Body of pancreas (tissue), 4 donors: ENCODE data around the gene LTA. TPM values are rescaled to one million over a fixed set of nuclear protein-coding genes. Genes with fewer than 3 reads are reported as not detected.

Experiments
- ATAC-seq: fragments of 150-250 bp; one replicate; pipeline ENCODE4 v1.9.1; 2016
- DNase-seq, 4 donors: peaks; one replicate each; pipeline ENCODE4 v3.0.0-alpha.2; 2019
- H3K27ac ChIP-seq, 4 donors: fragments of 200-600 bp; sonication (generic); 1 replicate in 3 of 4; 2 replicates in 1 of 4; pipeline versions ENCODE4 v1.5.1 to v1.6.1; 2016 to 2019; ENCODE audit warnings: mild to moderate bottlenecking in 1 of 4, mixed read lengths in 1 of 4, moderate library complexity in 1 of 4
- H3K27me3 ChIP-seq, 2 donors: fragments of 200-600 bp; sonication (generic); one replicate each; pipeline ENCODE4 v1.6.0; 2016; ENCODE audit warnings: mild to moderate bottlenecking in 1 of 2
- H3K36me3 ChIP-seq, 2 donors: fragments of 200-600 bp; sonication (generic); replicated peaks in 1 of 2; 2 replicates each; pipeline ENCODE4 v1.5.1; 2016; ENCODE audit warnings: low read depth in 2 of 2; ENCODE audit not compliant: insufficient read depth in 1 of 2
- H3K4me1 ChIP-seq: fragments of 200-600 bp; sonication (generic); one replicate; pipeline ENCODE4 v1.6.0; 2016
- H3K4me3 ChIP-seq, 2 donors: fragments of 200-600 bp; sonication (generic); 1 replicate in 1 of 2; 2 replicates in 1 of 2; pipeline ENCODE4 v1.5.1; 2016 to 2019
- H3K9me3 ChIP-seq, 3 donors: fragments of 200-600 bp; sonication (generic); 1 replicate in 2 of 3; 2 replicates in 1 of 3; pipeline ENCODE4 v1.5.1; 2016
- POLR2A ChIP-seq, 3 donors: fragments of 450-650 bp; IDR thresholded peaks; one replicate each; pipeline ENCODE4 v1.6.1; 2016; ENCODE audit warnings: antibody characterized with exemption in 3 of 3, mild to moderate bottlenecking in 2 of 3
- WGBS, 2 donors: methylation state at CpG; one replicate each; pipeline ENCODE4 v1.1.5; 2017; 5-methylcytosine and 5-hydroxymethylcytosine counted together
- intact Hi-C: fragments of 100-400 bp; cut with DNase I; formaldehyde crosslinking; loops from one replicate; pipeline ENCODE4 v1.15.1; 2023
- total RNA-seq, 2 donors: library from RNA; depleted of rRNA; stranded (reverse); fragments of >200 nt; gene quantifications; one replicate each; pipeline ENCODE4 v1.1.0, GENCODE V29; 2016
- TF ChIP-seq, protein P1 (sequence below), 7 experiments: fragments of 450-650 bp in 4 of 7; fragments of 200-600 bp in 3 of 7; sonication (generic) in 3 of 7; IDR thresholded peaks; one replicate each; pipeline ENCODE4 v1.5.1; 2016 to 2019; ENCODE audit warnings: antibody characterized with exemption in 7 of 7

Gene LTA
- total RNA-seq, 2 donors from 2014 or later: not detected

DNA sequence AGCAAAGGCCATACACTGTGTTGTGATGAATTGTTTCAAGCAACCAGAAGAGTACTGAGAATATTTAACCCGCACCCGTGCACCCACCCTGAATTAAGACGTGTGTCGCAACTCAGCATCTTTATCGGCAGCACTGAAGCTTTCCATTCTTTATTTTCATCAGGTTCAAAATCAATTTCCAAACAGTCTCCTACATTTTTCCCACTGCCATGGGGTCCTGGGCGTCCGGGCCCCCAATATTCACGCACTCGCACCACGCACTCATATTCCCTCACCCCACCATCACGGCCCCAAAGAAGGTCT, 8.3 kb downstream of the LTA start:
- DNase-seq: no peak
- intact Hi-C loops: no loop called here

DNA sequence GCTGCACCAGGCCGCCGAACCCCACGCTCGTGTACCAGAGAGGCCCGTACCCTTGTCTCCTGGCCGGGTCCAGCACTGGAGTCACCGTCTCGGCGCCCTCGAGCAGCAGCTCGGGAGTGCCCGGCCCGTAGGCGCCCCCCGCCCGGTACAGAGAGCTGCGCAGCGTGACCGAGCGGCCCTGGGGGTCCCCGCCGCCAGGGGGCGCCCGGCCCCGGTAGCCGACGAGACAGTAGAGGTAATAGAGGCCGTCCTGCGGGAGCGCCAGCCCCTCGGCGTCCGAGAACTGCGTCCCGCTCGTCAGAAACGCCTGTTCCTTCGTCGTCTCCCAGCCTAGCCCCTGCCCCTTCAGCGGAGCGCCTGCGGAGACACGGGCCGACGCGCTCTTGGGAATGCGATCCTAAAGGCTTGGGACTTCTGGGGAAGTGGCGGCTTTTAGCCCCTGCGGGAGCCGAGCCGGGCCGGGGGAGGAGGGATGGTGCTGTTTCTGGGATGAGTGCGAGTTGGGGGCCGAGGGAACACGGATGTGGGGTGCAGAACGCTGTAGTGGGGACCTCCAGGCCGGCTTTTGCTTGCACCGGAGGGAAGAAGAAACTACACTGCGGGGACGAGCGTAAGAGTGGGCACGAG, 8.8 kb downstream of the LTA start:
- Histone ChIP-seq H3K36me3 (no peaks in the 10 kb centered on the region), H3K4me1 (peaks cover 40% of the 10 kb centered on the region), H3K27me3 (no peaks in the 10 kb centered on the region), H3K9me3 (no peaks in the 10 kb centered on the region), H3K4me3 (peak overlapping the region; percentile 48 to 57), H3K27ac (peak overlapping the region in 3 of 4 donors; percentile 56 to 73 (median 62))
- DNase-seq (peak; percentile 86 to 90 (median 88)), ATAC-seq (peak; percentile 92)
- WGBS, 2 donors: 0% methylated on average over 22 to 48 of the region's 62 CpGs
- peak in 2 of 3 donors; percentile 64 to 65 for TF ChIP-seq POLR2A (IDR thresholded peaks at IDR 0.05)
- TF ChIP-seq, protein P1, sequence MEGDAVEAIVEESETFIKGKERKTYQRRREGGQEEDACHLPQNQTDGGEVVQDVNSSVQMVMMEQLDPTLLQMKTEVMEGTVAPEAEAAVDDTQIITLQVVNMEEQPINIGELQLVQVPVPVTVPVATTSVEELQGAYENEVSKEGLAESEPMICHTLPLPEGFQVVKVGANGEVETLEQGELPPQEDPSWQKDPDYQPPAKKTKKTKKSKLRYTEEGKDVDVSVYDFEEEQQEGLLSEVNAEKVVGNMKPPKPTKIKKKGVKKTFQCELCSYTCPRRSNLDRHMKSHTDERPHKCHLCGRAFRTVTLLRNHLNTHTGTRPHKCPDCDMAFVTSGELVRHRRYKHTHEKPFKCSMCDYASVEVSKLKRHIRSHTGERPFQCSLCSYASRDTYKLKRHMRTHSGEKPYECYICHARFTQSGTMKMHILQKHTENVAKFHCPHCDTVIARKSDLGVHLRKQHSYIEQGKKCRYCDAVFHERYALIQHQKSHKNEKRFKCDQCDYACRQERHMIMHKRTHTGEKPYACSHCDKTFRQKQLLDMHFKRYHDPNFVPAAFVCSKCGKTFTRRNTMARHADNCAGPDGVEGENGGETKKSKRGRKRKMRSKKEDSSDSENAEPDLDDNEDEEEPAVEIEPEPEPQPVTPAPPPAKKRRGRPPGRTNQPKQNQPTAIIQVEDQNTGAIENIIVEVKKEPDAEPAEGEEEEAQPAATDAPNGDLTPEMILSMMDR (IDR thresholded peaks at IDR 0.05): peak; percentile 88 to 97 (median 94)
- intact Hi-C loops: no loop called here

More for the DNA sequence above, 8.3 kb downstream of the LTA start:
- H3K4me3 ChIP-seq: peak overlapping the region in 1 of 2 donors; percentile 48
- peaks cover 40% of the 10 kb centered on the region for H3K4me1 ChIP-seq
- WGBS, 2 donors: 29 to 38% methylated on average over 11 of the region's 11 CpGs
- H3K27ac ChIP-seq: peak overlapping the region in 3 of 4 donors; percentile 56 to 73 (median 62)
- no peaks in the 10 kb centered on the region for H3K36me3 ChIP-seq
- H3K27me3 ChIP-seq: no peaks in the 10 kb centered on the region
- TF ChIP-seq, protein P1 (IDR thresholded peaks at IDR 0.05): no peak
- no peak for TF ChIP-seq POLR2A (IDR thresholded peaks at IDR 0.05)
- ATAC-seq: no peak
- H3K9me3 ChIP-seq: no peaks in the 10 kb centered on the region

DNA sequence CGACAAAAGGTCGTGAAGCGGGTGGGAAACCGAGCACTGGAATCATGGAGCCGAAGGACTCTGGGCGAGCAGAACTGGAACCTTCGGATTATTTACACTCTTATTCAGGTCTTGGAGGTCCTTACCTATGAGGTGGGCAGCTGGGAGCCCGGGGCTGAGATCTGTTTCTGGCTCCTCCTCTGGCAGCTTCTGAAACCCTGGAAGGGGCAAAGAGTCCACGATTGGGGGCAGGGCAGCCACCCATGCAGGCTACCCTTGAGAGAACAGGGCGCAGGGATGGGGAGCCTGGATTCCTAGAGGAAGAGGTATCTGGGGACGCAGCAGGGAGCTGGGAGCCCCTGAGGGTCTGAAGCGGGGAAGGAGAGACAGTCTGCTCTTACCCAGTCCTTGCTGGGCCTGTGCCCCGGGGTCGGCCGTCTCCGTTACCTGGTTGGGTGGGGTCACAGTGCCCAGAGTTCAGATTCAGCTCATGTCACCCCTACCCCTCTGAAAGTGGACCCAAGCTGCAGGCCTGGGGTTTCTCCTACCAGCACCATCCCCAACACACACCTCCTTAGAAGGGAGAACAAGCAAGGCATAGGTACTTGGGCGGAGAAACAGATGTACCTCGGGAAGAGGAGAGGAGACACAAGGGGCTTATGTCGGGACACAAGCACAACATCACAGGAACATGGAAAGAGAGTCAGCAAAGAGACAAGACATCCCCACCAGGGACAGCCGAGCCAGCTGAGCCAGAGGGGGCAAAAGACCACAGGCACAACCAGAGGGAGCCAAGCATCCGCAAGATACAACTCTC, 9.5 kb downstream of the LTA start:
- DNase-seq: peak in 1 of 4 donors; percentile 25
- WGBS, 2 donors: 16 to 25% methylated on average over 13 to 21 of the region's 21 CpGs

DNA sequence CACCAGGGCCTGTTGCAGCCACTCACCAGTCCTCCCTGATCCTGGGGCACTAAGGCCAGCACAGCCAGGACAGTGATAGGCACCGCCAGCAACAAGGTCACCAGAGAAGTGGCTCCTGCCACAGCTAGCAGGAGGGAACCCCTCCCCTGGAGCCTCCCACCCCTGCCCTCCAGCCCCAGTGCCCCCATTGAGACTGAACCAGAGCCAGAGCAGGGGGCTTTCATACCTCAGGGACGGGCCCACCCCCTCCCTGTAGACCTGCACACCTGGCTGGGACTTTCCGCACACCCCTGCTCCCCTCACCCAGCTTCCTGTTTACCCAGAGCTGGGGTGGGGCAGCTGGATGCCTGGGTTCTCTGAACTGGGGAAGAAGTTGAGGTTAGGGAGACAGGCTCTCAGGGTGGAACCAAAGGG, 10.1 kb downstream of the LTA start, which contains the start of gene LTB:
Gene LTB (minus strand): TSS at position 195 of the 414 bp plus-strand sequence. CDS start 7 bp downstream, at position 188.
- no peaks in the 10 kb centered on the region for H3K9me3 ChIP-seq
- H3K36me3 ChIP-seq: no peaks in the 10 kb centered on the region
- peaks cover 40% of the 10 kb centered on the region for H3K4me1 ChIP-seq
- intact Hi-C loops: no loop called here
- DNase-seq (no peak), ATAC-seq (no peak)
- TF ChIP-seq, protein P1 (IDR thresholded peaks at IDR 0.05): no peak
- no peak for TF ChIP-seq POLR2A (IDR thresholded peaks at IDR 0.05)
- H3K4me3 ChIP-seq: peak within 1 kb of the TSS; percentile 48 to 57
- WGBS, 2 donors: 64 to 88% methylated on average over 1 to 3 of the region's 3 CpGs
- H3K27me3 ChIP-seq: no peaks in the 10 kb centered on the region
- H3K27ac ChIP-seq: peak within 1 kb of the TSS in 3 of 4 donors; percentile 56 to 73 (median 62)

More for the DNA sequence above, 9.5 kb downstream of the LTA start:
- Histone ChIP-seq H3K9me3 (no peaks in the 10 kb centered on the region), H3K4me3 (peak overlapping the region; percentile 48 to 57), H3K36me3 (no peaks in the 10 kb centered on the region), H3K4me1 (peaks cover 40% of the 10 kb centered on the region), H3K27ac (peak overlapping the region in 3 of 4 donors; percentile 56 to 73 (median 62)), H3K27me3 (no peaks in the 10 kb centered on the region)
- intact Hi-C loops: no loop called here
- ATAC-seq: peak; percentile 5
- TF ChIP-seq, protein P1 (IDR thresholded peaks at IDR 0.05): no peak
- no peak for TF ChIP-seq POLR2A (IDR thresholded peaks at IDR 0.05)
